ENCODE measurements around the gene ARFIP1. TPM values are rescaled to one million over a fixed set of nuclear protein-coding genes. Genes with fewer than 3 reads are reported as not detected.
"Not testable (repeated sequence)": the region's sequence is repeated elsewhere in the genome, so short reads cannot be mapped to it uniquely, and the experiment has no call there.

Gene ARFIP1
- total RNA-seq, 1 donor from 2014 or later, result 32.5 TPM

DNA sequence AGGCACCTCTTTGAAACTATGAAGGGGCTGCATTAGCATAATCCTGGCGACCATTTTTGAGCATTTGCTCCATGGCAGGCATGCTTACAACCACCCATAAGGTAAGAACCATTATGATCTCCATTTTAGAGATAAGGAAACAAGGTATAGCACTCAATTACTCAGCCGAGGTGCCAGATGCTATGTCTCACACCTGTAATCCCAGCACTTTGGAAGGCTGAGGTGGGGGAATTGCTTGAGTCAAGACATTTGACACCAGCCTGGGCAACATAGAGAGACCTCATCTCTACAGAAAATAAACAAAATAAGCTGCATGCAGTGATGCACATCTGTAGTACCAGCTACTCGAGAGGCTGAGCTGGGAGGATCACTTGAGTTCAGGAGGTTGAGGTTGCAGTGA lies 43.8 kb upstream of the ARFIP1 start:
- DNase-seq (ENCODE audit: extremely low spot score, unreplicated experiment), result no peak
- Mint-ChIP-seq H3K27ac (no peak overlapping the region), H3K9me3 (no peaks in the 10 kb centered on the region), H3K36me3 (no peaks in the 10 kb centered on the region), H3K4me1 (ENCODE audit: unreplicated experiment) (peaks cover 10% of the 10 kb centered on the region), H3K4me3 (no peak overlapping the region), H3K27me3 (peaks cover 3% of the 10 kb centered on the region)
- TF ChIP-seq, protein P1, sequence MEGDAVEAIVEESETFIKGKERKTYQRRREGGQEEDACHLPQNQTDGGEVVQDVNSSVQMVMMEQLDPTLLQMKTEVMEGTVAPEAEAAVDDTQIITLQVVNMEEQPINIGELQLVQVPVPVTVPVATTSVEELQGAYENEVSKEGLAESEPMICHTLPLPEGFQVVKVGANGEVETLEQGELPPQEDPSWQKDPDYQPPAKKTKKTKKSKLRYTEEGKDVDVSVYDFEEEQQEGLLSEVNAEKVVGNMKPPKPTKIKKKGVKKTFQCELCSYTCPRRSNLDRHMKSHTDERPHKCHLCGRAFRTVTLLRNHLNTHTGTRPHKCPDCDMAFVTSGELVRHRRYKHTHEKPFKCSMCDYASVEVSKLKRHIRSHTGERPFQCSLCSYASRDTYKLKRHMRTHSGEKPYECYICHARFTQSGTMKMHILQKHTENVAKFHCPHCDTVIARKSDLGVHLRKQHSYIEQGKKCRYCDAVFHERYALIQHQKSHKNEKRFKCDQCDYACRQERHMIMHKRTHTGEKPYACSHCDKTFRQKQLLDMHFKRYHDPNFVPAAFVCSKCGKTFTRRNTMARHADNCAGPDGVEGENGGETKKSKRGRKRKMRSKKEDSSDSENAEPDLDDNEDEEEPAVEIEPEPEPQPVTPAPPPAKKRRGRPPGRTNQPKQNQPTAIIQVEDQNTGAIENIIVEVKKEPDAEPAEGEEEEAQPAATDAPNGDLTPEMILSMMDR (conservative IDR thresholded peaks at IDR 0.05), result no peak

DNA sequence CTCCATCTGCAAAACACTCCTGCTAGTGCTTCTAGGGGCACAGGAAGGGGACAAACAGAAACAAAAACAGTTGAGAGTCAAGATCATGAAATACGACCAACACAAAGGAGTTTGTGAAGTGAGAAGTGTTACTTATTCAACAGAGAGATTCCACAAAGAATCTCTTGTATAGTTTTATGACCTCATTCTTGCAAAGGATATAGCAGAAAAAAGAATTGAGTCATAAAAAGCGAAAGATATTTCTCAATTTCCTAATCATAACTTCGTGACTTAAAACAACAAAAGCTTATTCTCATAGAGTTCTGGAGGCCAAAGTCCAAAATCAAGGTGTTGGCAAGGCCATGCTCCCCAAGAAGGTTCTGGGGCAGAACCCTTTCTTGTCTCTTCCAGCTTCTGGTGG lies 40.9 kb upstream of the ARFIP1 start:
- Mint-ChIP-seq H3K9me3 (no peaks in the 10 kb centered on the region), H3K36me3 (no peaks in the 10 kb centered on the region), H3K27me3 (peaks cover 3% of the 10 kb centered on the region), H3K4me3 (no peak overlapping the region), H3K4me1 (ENCODE audit: unreplicated experiment) (peaks cover 10% of the 10 kb centered on the region), H3K27ac (no peak overlapping the region)
- DNase-seq (ENCODE audit: extremely low spot score, unreplicated experiment), result no peak
- TF ChIP-seq, protein P1 (conservative IDR thresholded peaks at IDR 0.05), result no peak

DNA sequence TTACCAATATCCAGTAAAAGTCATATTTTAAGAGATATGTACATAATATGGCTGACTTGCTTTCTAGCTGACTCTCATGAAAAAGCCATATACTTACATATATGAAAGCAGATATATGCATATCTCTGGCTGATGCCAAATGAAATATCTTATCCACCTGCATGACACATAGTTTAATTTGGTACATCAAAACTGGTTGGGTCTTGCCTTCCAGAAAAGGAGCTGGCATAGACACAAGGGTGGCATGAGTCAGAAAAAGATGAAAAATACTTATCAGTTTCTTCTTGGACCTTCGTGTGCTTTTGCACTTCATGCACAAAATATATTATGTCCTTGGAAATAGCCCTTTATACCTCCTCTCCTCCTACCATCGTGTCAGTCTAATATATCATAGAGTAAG lies 32.3 kb upstream of the ARFIP1 start:
- Mint-ChIP-seq H3K4me3 (no peak overlapping the region), H3K9me3 (no peaks in the 10 kb centered on the region), H3K27ac (no peak overlapping the region), H3K4me1 (ENCODE audit: unreplicated experiment) (no peaks in the 10 kb centered on the region), H3K27me3 (no peaks in the 10 kb centered on the region), H3K36me3 (no peaks in the 10 kb centered on the region)
- no peak for DNase-seq (ENCODE audit: extremely low spot score, unreplicated experiment)
- TF ChIP-seq, protein P1 (conservative IDR thresholded peaks at IDR 0.05), result no peak

DNA sequence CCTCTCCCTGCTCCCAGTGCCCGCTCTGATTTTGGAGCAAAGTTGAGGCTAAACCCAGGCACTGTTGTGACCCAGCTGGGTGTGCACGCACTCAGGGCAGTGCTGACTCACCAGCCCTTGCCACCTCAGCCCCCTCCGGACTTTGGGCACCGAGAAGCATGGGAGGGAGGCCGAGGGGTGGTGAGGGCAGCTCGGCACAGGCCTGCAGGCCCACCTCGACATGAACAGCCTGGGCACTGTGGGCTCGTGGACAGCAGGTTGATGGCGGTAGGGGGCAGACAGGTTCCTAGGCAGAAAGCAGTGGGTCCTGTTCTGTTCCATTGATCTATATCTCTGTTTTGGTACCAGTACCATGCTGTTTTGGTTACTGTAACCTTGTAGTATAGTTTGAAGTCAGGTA lies 31.1 kb upstream of the ARFIP1 start:
- no peaks in the 10 kb centered on the region for H3K9me3 Mint-ChIP-seq
- DNase-seq (ENCODE audit: extremely low spot score, unreplicated experiment), result no peak
- no peak overlapping the region for H3K4me3 Mint-ChIP-seq
- H3K27ac Mint-ChIP-seq, result no peak overlapping the region
- no peaks in the 10 kb centered on the region for H3K27me3 Mint-ChIP-seq
- no peaks in the 10 kb centered on the region for H3K4me1 Mint-ChIP-seq (ENCODE audit: unreplicated experiment)
- TF ChIP-seq, protein P1 (conservative IDR thresholded peaks at IDR 0.05), result no peak
- no peaks in the 10 kb centered on the region for H3K36me3 Mint-ChIP-seq

DNA sequence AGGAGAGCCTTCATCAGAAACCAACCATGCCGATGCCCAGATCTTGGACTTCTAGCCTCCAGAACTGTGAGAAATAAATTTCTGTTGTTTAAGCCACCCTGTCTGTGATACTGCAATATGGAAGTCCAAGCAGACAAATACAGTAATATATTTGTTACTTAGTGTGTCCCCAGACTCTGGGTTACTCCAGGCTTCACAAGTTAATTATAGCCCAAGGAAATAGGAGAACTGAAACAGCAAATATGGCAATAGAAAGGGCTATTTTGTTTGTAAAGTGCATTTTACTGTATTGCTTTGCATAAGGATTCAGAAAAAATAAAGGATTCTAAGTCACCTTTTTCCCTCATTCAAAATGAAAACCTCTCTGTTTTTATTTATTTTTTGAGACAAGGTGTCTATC lies 16.0 kb upstream of the ARFIP1 start:
- TF ChIP-seq, protein P1 (conservative IDR thresholded peaks at IDR 0.05), result no peak
- H3K4me3 Mint-ChIP-seq, result no peak overlapping the region
- no peaks in the 10 kb centered on the region for H3K27me3 Mint-ChIP-seq
- no peaks in the 10 kb centered on the region for H3K4me1 Mint-ChIP-seq (ENCODE audit: unreplicated experiment)
- H3K27ac Mint-ChIP-seq, result no peak overlapping the region
- no peaks in the 10 kb centered on the region for H3K9me3 Mint-ChIP-seq
- no peak for DNase-seq (ENCODE audit: extremely low spot score, unreplicated experiment)
- H3K36me3 Mint-ChIP-seq, result no peaks in the 10 kb centered on the region

DNA sequence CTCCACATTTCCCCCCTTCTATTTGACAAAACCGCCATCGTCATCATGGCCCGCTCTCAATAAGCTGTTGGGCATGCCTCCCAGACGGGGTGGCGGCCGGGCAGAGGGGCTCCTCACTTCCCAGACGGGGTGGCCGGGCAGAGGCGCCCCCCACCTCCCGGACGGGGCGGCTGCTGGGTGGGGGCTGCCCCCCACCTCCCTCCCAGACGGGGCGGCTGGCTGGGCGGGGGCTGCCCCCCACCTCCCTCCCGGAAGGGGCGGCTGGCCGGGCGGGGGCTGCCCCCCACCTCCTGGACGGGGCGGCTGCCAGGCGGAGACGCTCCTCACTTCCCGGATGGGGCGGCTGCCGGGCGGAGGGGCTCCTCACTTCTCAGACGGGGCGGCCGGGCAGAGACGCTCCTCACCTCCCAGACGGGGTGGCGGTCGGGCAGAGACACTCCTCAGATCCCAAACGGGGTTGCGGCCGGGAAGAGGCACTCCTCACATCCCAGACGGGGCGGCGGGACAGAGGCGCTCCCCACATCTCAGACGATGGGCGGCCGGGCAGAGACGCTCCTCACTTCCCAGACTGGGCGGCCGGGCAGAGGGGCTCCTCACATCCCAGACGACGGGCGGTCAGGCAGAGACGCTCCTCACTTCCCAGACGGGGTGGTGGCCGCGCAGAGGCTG lies 14.6 kb upstream of the ARFIP1 start:
- not testable (repeated sequence) for H3K27me3 Mint-ChIP-seq; H3K4me1 Mint-ChIP-seq (ENCODE audit: unreplicated experiment); H3K4me3 Mint-ChIP-seq; DNase-seq (ENCODE audit: extremely low spot score, unreplicated experiment); H3K9me3 Mint-ChIP-seq; H3K27ac Mint-ChIP-seq; H3K36me3 Mint-ChIP-seq

Measured in type B pancreatic cell (in vitro differentiated cells).